Prostate gland (tissue), 2 donors: ENCODE results near the gene JMJD4. TPM values are rescaled to one million over a fixed set of nuclear protein-coding genes. Genes with fewer than 3 reads are reported as not detected.

Experiments
- DNase-seq: peaks from one replicate; pipeline ENCODE4 v3.0.0-alpha.2; 2019; ENCODE audit warnings: low spot score
- H3K27ac ChIP-seq, 2 donors: fragments of 200-600 bp; sonication (generic); 2 replicates each; pipeline ENCODE4 v1.5.1; 2017 to 2019
- H3K27me3 ChIP-seq: fragments of 200-600 bp; sonication (generic); replicated peaks from 2 replicates; pipeline ENCODE4 v1.5.1; 2019; ENCODE audit not compliant: insufficient read depth
- H3K36me3 ChIP-seq, 2 donors: fragments of 200-600 bp; sonication (generic); 1 replicate in 1 of 2; 2 replicates in 1 of 2; pipeline versions ENCODE4 v1.5.1 to v1.8.1; 2017 to 2019
- H3K4me1 ChIP-seq: fragments of 200-600 bp; sonication (generic); replicated peaks from 2 replicates; pipeline ENCODE4 v1.5.1; 2019
- H3K4me3 ChIP-seq, 2 donors: fragments of 200-600 bp; sonication (generic); 2 replicates each; pipeline ENCODE4 v1.5.1; 2017 to 2019
- H3K9me3 ChIP-seq: fragments of 200-600 bp; sonication (generic); 2 replicates; pipeline ENCODE4 v1.5.1; 2017
- POLR2A ChIP-seq: fragments of 450-650 bp; IDR thresholded peaks from one replicate; pipeline ENCODE4 v1.6.1; 2016; ENCODE audit warnings: antibody characterized with exemption, mild to moderate bottlenecking
- POLR2AphosphoS5 ChIP-seq: sonication (generic); formaldehyde crosslinking; IDR thresholded peaks from one replicate; pipeline ENCODE4 v1.6.1; 2017; ENCODE audit warnings: antibody characterized with exemption
- WGBS: methylation state at CpG from one replicate; pipeline ENCODE4 v1.1.5; 2018; 5-methylcytosine and 5-hydroxymethylcytosine counted together
- intact Hi-C: fragments of 100-400 bp; cut with DNase I; formaldehyde crosslinking; loops from one replicate; pipeline ENCODE4 v1.14.2; 2022
- total RNA-seq, 2 donors: library from RNA; depleted of rRNA; stranded (reverse); fragments of >200 nt; gene quantifications; one replicate each; pipeline ENCODE4 v1.1.0, GENCODE V29; 2016
- TF ChIP-seq, protein P1 (sequence below), 4 experiments: fragments of 200-600 bp in 2 of 4; fragments of 450-650 bp in 2 of 4; sonication (generic) in 2 of 4; IDR thresholded peaks; 1 replicate in 3 of 4; 2 replicates in 1 of 4; pipeline ENCODE4 v1.5.1; 2016 to 2019; ENCODE audit warnings: antibody characterized with exemption in 4 of 4, mild to moderate bottlenecking in 2 of 4, moderate library complexity in 2 of 4

JMJD4 gene
- total RNA-seq, 2 donors from 2014 or later = 29.8 to 38.3 TPM

DNA sequence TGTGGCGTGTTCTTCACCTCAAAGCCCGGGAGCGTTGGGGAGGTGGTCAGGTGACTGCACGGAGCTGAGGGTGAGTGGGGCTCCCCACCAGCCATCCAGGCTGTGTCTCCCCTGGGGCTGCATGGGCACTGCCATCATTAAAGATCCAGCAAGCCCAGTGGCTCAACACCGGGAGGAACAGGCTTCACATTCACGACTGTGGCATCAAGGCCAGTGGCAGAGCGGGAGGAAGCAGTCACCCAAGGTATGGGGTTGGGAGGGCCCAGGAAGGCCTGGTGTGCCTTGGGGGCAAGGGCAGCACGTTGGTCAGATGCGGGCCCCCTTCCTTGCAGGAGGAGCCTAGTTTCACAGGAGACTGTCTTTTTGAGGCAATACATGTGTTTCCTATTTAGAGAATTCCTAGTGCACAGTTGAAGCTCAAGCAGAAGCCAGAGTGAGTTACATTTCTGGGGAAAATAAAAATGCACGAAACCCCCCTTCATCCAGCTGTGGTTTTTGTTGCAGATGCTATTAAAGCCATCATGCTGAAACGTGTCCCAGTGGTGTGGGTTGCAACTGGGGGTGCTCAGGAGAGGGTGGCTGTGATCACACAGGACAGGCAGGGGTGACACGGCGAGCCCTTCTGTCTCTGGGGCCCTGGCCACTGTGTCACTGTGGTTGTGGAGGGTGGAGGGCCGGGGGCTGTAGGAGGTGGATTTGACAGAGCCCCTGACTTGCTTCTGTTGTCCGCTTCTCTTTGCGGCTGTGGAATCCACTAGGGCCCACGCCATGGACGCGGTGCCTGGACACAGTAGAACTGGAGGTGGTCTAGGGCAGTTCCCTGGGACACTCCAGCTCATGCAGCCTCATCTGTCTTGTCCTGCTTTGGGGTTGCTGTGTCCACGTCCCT is 34.2 kb upstream of the JMJD4 start:
- no peaks in the 10 kb centered on the region for H3K27me3 ChIP-seq
- no peaks in the 10 kb centered on the region for H3K9me3 ChIP-seq
- intact Hi-C loops = loop anchor here (10.0 kb wide), 2 partner anchors 116 to 316 kb away; partner anchors contain the start of gene ARF1
- no peak overlapping the region for H3K27ac ChIP-seq
- WGBS = 88% methylated on average over 20 of the region's 20 CpGs
- no peak overlapping the region for H3K4me3 ChIP-seq
- H3K4me1 ChIP-seq = no peaks in the 10 kb centered on the region
- DNase-seq = no peak
- no peak for TF ChIP-seq POLR2A
- TF ChIP-seq POLR2AphosphoS5 = no peak
- TF ChIP-seq, protein P1, sequence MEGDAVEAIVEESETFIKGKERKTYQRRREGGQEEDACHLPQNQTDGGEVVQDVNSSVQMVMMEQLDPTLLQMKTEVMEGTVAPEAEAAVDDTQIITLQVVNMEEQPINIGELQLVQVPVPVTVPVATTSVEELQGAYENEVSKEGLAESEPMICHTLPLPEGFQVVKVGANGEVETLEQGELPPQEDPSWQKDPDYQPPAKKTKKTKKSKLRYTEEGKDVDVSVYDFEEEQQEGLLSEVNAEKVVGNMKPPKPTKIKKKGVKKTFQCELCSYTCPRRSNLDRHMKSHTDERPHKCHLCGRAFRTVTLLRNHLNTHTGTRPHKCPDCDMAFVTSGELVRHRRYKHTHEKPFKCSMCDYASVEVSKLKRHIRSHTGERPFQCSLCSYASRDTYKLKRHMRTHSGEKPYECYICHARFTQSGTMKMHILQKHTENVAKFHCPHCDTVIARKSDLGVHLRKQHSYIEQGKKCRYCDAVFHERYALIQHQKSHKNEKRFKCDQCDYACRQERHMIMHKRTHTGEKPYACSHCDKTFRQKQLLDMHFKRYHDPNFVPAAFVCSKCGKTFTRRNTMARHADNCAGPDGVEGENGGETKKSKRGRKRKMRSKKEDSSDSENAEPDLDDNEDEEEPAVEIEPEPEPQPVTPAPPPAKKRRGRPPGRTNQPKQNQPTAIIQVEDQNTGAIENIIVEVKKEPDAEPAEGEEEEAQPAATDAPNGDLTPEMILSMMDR (IDR thresholded peaks at IDR 0.05) = no peak
- no peaks in the 10 kb centered on the region for H3K36me3 ChIP-seq

DNA sequence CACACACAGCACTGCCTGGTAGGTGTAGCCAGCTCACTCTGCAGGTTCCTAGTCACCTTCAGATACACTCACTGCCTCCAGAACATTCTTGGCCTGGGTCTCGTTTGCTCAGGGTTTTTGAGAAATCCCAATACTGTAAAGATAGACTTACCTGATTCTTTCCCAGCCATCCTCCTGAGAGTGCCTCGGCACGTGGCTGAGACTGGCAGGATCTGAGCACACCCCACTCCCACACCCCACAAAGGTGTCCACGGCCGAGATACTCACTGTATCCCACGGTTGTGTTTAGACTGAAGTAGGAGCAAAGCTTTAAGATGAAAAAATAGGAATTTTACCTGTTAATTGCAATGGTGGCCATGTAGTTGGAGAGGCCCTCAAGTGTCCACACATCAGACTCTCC is 33.5 kb upstream of the JMJD4 start:
- intact Hi-C loops = loop anchor here (10.0 kb wide), 2 partner anchors 116 to 316 kb away; partner anchors contain the start of gene ARF1
- Histone ChIP-seq H3K9me3 (no peaks in the 10 kb centered on the region), H3K27ac (no peak overlapping the region), H3K4me1 (no peaks in the 10 kb centered on the region), H3K4me3 (no peak overlapping the region), H3K36me3 (no peaks in the 10 kb centered on the region), H3K27me3 (no peaks in the 10 kb centered on the region)
- no peak for TF ChIP-seq POLR2AphosphoS5
- TF ChIP-seq POLR2A = no peak
- TF ChIP-seq, protein P1 (IDR thresholded peaks at IDR 0.05) = no peak
- no peak for DNase-seq
- WGBS = 90% methylated on average over 6 of the region's 6 CpGs

DNA sequence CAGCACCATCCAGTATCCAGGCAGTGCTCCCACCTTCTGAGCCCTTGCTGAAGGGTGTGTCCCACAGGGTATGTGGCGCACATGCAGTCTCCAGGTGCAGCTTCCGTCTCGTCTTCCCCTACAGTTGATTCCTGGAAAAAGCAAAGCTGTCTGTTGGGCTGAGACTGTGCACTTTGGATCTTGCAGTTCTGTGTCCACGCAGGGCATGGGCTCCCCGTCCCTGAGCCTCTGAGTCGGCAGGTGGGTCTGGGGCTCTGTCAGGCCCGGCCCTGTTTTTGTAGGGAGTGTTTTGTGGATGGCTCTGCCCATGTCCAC is 33.0 kb upstream of the JMJD4 start:
- H3K36me3 ChIP-seq = no peaks in the 10 kb centered on the region
- H3K27ac ChIP-seq = no peak overlapping the region
- TF ChIP-seq POLR2A (no peak), POLR2AphosphoS5 (no peak)
- TF ChIP-seq, protein P1 (IDR thresholded peaks at IDR 0.05) = no peak
- WGBS = 97% methylated on average over 7 of the region's 7 CpGs
- no peaks in the 10 kb centered on the region for H3K4me1 ChIP-seq
- H3K4me3 ChIP-seq = no peak overlapping the region
- H3K9me3 ChIP-seq = no peaks in the 10 kb centered on the region
- no peaks in the 10 kb centered on the region for H3K27me3 ChIP-seq
- intact Hi-C loops = loop anchor here (10.0 kb wide), 2 partner anchors 117 to 317 kb away; partner anchors contain the start of gene ARF1
- DNase-seq = no peak

DNA sequence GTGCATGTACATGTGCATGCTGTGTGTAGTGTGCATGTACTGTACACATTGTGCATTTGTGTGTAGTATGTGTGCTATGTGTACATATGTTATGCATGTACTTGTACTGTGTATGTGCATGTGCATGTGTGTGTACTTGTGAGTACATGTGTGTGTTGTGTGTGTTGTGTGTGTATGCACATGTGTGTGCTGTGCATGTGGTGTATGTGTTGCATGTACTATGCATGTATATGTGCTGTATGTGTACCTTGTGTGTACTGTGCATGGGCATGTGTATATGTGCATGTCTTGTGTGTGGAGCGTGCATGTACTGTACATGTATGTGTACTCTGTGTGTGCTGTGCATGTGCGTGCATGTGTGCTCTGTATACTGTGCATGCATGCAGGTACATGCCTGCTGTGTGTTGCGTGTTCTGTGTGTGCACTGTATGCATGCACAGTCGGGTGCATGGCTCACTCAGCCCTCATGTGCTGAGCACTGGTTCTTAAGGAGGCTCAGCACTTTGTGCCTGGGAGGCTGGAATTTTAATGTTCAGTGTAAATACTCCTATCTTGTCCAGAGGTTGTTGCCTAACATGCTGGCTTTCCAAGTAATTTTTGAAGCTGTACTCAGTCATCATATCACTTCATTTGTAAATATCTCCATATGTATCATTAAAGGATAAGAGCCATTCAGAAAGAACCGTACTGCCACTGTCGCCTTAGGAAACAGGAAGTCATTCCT is 32.5 kb upstream of the JMJD4 start:
- WGBS = 81% methylated on average over 6 of the region's 6 CpGs
- no peak for DNase-seq
- Histone ChIP-seq H3K36me3 (no peaks in the 10 kb centered on the region), H3K4me3 (no peak overlapping the region), H3K27me3 (no peaks in the 10 kb centered on the region), H3K27ac (no peak overlapping the region), H3K4me1 (peaks cover 2% of the 10 kb centered on the region), H3K9me3 (no peaks in the 10 kb centered on the region)
- intact Hi-C loops = loop anchor here (10.0 kb wide), 2 partner anchors 117 to 317 kb away; partner anchors contain the start of gene ARF1
- TF ChIP-seq, protein P1 (IDR thresholded peaks at IDR 0.05) = no peak
